Measurements from ENCODE around the gene SEPTIN5. TPM values are rescaled to one million over a fixed set of nuclear protein-coding genes. Genes with fewer than 3 reads are reported as not detected.

The SEPTIN5 gene
- total and polyA plus RNA-seq, 9 of the 15 experiments (the other 6 are each of a cell fraction or from before 2014, with no cell fraction given): 0.03 to 195 (median 119) TPM

GRCh38 chr22:19718456-19719049 lies 4.2 kb downstream of the SEPTIN5 start (continued):
- no peak for TF ChIP-seq CEBPZ (IDR thresholded peaks at IDR 0.05; ENCODE audit: borderline replicate concordance, low read depth, low read length)
- TF ChIP-seq ZNF232 (CRISPR knock-in tag; IDR thresholded peaks at IDR 0.05): no peak
- TF ChIP-seq POLR2H (tag; IDR thresholded peaks at IDR 0.05; ENCODE audit: low read depth): no peak
- peak; percentile 83 for TF ChIP-seq BHLHE40 (IDR thresholded peaks at IDR 0.05; ENCODE audit: low read length)
- TF ChIP-seq GATAD2A (IDR thresholded peaks at IDR 0.05): peak; percentile 97; the same call in 1 of the 2 replicates
- TF ChIP-seq XRCC5 (IDR thresholded peaks at IDR 0.05; ENCODE audit: low read depth, low read length): no peak
- no peak for TF ChIP-seq MEF2D (tag; conservative IDR thresholded peaks at IDR 0.05; ENCODE audit: low read depth)
- 0 out of 2 replicates have a peak, but pooled peaks have one; percentile 95 for TF ChIP-seq RB1 (IDR thresholded peaks at IDR 0.05; ENCODE audit: low read depth)
- TF ChIP-seq ZNF253 (CRISPR knock-in tag; conservative IDR thresholded peaks at IDR 0.05): no peak
- no peak for TF ChIP-seq FOXK1 (CRISPR knock-in tag; IDR thresholded peaks at IDR 0.05; ENCODE audit: borderline replicate concordance)
- TF ChIP-seq NR2C1 (IDR thresholded peaks at IDR 0.05): no peak
- no peak for TF ChIP-seq NR2C1 (tag; IDR thresholded peaks at IDR 0.05)
- no peak for TF ChIP-seq CREB1 (IDR thresholded peaks at IDR 0.05)
- no peak for TF ChIP-seq CREB1 (CRISPR knock-in tag; IDR thresholded peaks at IDR 0.05)
- TF ChIP-seq GATA2 (CRISPR knock-in tag; IDR thresholded peaks at IDR 0.05): no peak
- TF ChIP-seq BRCA1 (IDR thresholded peaks at IDR 0.05): no peak
- no peak for TF ChIP-seq BRCA1 (CRISPR knock-in tag; IDR thresholded peaks at IDR 0.05)
- TF ChIP-seq, protein P1, sequence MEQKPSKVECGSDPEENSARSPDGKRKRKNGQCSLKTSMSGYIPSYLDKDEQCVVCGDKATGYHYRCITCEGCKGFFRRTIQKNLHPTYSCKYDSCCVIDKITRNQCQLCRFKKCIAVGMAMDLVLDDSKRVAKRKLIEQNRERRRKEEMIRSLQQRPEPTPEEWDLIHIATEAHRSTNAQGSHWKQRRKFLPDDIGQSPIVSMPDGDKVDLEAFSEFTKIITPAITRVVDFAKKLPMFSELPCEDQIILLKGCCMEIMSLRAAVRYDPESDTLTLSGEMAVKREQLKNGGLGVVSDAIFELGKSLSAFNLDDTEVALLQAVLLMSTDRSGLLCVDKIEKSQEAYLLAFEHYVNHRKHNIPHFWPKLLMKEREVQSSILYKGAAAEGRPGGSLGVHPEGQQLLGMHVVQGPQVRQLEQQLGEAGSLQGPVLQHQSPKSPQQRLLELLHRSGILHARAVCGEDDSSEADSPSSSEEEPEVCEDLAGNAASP (IDR thresholded peaks at IDR 0.05): no peak
- TF ChIP-seq SPI1 (IDR thresholded peaks at IDR 0.05; ENCODE audit: borderline replicate concordance, low read depth, low read length): 0 out of 2 replicates have a peak, but pooled peaks have one; percentile 2
- peak; percentile 55; the same call in 1 of the 2 replicates for TF ChIP-seq TAF7 (tag; IDR thresholded peaks at IDR 0.05)
- no peak for TF ChIP-seq SAFB2 (IDR thresholded peaks at IDR 0.05; ENCODE audit: borderline replicate concordance, low read depth, low read length, severe bottlenecking)
- TF ChIP-seq ATF1 (CRISPR knock-in tag; IDR thresholded peaks at IDR 0.05): no peak
- no peak; the same call in 1 of the 2 replicates for TF ChIP-seq ATF1 (tag; IDR thresholded peaks at IDR 0.05)
- no peak for TF ChIP-seq HEY1 (CRISPR knock-in tag; IDR thresholded peaks at IDR 0.05; ENCODE audit: borderline replicate concordance)
- TF ChIP-seq ETV6 (IDR thresholded peaks at IDR 0.05; ENCODE audit: borderline replicate concordance in 1 of 2, low read depth in 2 of 2, low read length in 1 of 2): no peak
- TF ChIP-seq ETV6 (CRISPR knock-in tag; IDR thresholded peaks at IDR 0.05; ENCODE audit: borderline replicate concordance): no peak
- no peak for TF ChIP-seq CREB5 (CRISPR knock-in tag; IDR thresholded peaks at IDR 0.05)
